Measurements from ENCODE around the gene FGFBP3.
A peak's percentile ranks its signal among the peaks of the same experiment; 100 is the strongest.
"Not testable (repeated sequence)": the region's sequence is repeated elsewhere in the genome, so short reads cannot be mapped to it uniquely, and the experiment has no call there.

FGFBP3 gene

GRCh38 chr10:91901784-91902677, 7.3 kb downstream of the FGFBP3 start:
- DNase-seq (ENCODE audit: low spot score), result no peak

- DNase-seq (ENCODE audit: low spot score), result no peak
These were observed 11.9 kb downstream of the FGFBP3 start for GRCh38 chr10:91897421-91897820.

- no peak for DNase-seq (ENCODE audit: low spot score)
These were observed 13.0 kb downstream of the FGFBP3 start for GRCh38 chr10:91896212-91896756.

GRCh38 chr10:91894261-91894685, 15.0 kb downstream of the FGFBP3 start:
- DNase-seq (ENCODE audit: low spot score), result not testable (repeated sequence)

GRCh38 chr10:91893051-91893450, 16.2 kb downstream of the FGFBP3 start:
- DNase-seq (ENCODE audit: low spot score), result no peak

GRCh38 chr10:91891125-91892001, 17.9 kb downstream of the FGFBP3 start:
- DNase-seq (ENCODE audit: low spot score), result no peak

GRCh38 chr10:91887272-91888076, 21.8 kb downstream of the FGFBP3 start:
- peak; percentile 91 for DNase-seq (ENCODE audit: low spot score)

- DNase-seq (ENCODE audit: low spot score), result no peak
These were observed 22.4 kb downstream of the FGFBP3 start for GRCh38 chr10:91886954-91887271.

- DNase-seq (ENCODE audit: low spot score), result no peak
These were observed 23.8 kb downstream of the FGFBP3 start for GRCh38 chr10:91885362-91886079.

- DNase-seq (ENCODE audit: low spot score), result no peak
These were observed 24.8 kb downstream of the FGFBP3 start for GRCh38 chr10:91884536-91884935.

- peak; percentile 32 for DNase-seq (ENCODE audit: low spot score)
These were observed 25.5 kb downstream of the FGFBP3 start for GRCh38 chr10:91883549-91884444.

GRCh38 chr10:91880310-91880709, 29.0 kb downstream of the FGFBP3 start:
- peak; percentile 77 for DNase-seq (ENCODE audit: low spot score)

GRCh38 chr10:91879515-91880170, 29.6 kb downstream of the FGFBP3 start:
- no peak for DNase-seq (ENCODE audit: low spot score)

GRCh38 chr10:91875779-91876178, 33.5 kb downstream of the FGFBP3 start:
- no peak for DNase-seq (ENCODE audit: low spot score)

GRCh38 chr10:91875156-91875555, 34.1 kb downstream of the FGFBP3 start:
- DNase-seq (ENCODE audit: low spot score), result no peak

GRCh38 chr10:91865562-91866081, 43.7 kb downstream of the FGFBP3 start:
- no peak for DNase-seq (ENCODE audit: low spot score)

GRCh38 chr10:91864744-91865143, 44.5 kb downstream of the FGFBP3 start:
- no peak for DNase-seq (ENCODE audit: low spot score)

GRCh38 chr10:91864099-91864498, 45.2 kb downstream of the FGFBP3 start:
- no peak for DNase-seq (ENCODE audit: low spot score)

- DNase-seq (ENCODE audit: low spot score), result no peak
These were observed 48.4 kb downstream of the FGFBP3 start for GRCh38 chr10:91860885-91861284.
